GM12874 (cell line): Measurements from ENCODE around the gene DRAM2.

Source experiments
- TF ChIP-seq, protein P1 (sequence below): IDR thresholded peaks from 2 replicates; pipeline ENCODE4 v1.5.1; 2011; ENCODE audit warnings: low read depth, mild to moderate bottlenecking, control low read depth, low read length, moderate library complexity; ENCODE audit not compliant: insufficient read depth

DRAM2 gene

DNA sequence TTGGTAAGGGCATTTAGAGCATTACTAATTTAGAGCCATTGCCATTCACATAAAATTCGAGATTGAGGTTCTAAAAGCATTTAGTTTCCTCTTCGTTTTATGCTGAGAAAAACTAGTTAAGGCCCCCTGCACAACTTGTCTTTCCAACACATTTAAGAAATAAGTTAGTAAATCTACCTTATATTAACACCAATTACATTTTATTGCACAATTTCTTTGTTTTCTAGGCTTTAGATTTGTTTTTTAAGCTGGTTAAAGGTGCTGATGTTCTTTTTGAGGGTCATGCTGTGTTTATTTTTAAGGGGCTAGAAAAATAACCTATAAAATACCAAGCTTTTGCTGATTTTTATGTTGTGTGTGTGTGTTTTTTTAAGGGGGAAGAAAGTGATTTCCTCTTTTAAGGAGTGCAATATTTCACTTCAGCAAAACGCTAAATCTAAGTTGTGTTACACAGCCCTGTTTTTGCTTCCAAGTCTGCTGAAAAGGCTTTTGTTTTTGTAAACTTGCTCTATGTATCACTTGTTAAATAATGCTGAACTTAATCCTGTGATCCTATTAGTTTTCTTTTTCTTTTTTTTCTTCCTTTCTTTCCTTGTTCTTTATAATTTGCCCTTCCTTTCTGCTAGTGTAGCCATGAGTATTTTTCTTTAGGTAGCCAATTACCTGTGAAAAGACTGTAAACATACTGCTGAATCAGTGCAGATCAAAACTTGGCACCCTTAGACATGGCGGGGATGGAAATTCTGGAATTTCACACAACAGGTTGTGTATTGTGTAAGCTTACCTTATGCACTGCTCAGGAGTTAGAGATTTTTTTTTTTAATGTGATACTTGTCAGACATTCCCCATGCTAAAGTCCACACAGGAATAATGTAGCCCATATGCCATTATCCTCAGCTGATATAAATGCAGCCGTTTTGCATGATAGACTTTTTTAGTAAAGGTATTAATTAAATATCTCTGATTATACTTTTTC lies 1.6 kb upstream of the DRAM2 start:
- TF ChIP-seq, protein P1, sequence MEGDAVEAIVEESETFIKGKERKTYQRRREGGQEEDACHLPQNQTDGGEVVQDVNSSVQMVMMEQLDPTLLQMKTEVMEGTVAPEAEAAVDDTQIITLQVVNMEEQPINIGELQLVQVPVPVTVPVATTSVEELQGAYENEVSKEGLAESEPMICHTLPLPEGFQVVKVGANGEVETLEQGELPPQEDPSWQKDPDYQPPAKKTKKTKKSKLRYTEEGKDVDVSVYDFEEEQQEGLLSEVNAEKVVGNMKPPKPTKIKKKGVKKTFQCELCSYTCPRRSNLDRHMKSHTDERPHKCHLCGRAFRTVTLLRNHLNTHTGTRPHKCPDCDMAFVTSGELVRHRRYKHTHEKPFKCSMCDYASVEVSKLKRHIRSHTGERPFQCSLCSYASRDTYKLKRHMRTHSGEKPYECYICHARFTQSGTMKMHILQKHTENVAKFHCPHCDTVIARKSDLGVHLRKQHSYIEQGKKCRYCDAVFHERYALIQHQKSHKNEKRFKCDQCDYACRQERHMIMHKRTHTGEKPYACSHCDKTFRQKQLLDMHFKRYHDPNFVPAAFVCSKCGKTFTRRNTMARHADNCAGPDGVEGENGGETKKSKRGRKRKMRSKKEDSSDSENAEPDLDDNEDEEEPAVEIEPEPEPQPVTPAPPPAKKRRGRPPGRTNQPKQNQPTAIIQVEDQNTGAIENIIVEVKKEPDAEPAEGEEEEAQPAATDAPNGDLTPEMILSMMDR: no peak

- TF ChIP-seq, protein P1: no peak
Observed at GRCh38 chr1:111140680-111140967, 731 bp upstream of the DRAM2 start.

DNA sequence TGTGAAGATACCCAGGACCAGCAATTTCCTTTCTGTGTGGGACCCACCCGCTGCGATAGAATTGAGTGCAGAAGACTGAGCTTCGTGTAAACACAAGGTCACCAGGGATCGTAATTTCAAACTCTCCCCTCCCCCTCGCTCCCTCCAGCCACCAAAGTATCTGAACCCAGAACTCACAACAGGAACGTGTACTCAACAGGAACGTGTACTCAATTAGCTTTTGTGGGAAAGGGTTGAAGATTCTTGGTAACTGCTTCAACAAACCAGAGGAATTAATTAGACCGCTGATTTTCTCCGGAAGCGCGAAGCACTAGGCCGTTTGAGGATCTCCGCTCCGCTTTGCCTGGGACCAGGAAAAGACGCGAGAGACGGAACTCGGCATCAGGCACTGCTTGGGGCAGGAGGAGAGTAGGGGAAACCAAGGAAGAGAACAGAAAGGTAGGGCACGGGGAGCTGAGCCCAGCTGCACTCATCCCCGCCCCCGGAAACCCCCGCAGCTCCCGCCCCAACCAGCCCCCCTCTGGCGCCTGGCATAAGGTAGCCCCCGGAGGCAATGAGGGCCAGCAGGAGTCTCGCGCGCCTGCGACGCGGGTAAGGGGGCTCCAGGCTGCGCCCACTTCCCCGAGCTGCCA lies 453 bp downstream of the DRAM2 start:
- TF ChIP-seq, protein P1: no peak

GRCh38 chr1:111133866-111134265 lies 6.0 kb downstream of the DRAM2 start:
- TF ChIP-seq, protein P1: no peak

DNA sequence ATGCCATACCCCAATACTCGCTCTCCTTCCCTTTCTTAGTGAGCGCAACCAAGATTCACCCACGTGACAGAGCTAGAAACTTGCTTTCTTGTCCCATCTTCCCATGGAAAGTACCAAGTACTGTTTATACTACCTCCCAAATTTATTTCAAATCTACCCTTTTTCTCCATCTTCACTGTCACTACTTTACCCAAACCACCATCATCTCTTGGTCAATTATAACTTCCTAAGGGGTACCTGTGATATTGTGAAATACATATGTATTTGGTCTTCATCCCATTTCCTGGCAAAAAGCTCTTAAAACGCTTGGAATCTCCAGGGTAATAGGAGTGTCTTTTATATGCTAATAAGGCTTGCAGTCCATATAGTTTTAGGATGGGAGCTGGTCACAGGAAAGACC lies 8.2 kb downstream of the DRAM2 start:
- TF ChIP-seq, protein P1: no peak

GRCh38 chr1:111129376-111129775 lies 10.5 kb downstream of the DRAM2 start:
- TF ChIP-seq, protein P1: no peak

DNA sequence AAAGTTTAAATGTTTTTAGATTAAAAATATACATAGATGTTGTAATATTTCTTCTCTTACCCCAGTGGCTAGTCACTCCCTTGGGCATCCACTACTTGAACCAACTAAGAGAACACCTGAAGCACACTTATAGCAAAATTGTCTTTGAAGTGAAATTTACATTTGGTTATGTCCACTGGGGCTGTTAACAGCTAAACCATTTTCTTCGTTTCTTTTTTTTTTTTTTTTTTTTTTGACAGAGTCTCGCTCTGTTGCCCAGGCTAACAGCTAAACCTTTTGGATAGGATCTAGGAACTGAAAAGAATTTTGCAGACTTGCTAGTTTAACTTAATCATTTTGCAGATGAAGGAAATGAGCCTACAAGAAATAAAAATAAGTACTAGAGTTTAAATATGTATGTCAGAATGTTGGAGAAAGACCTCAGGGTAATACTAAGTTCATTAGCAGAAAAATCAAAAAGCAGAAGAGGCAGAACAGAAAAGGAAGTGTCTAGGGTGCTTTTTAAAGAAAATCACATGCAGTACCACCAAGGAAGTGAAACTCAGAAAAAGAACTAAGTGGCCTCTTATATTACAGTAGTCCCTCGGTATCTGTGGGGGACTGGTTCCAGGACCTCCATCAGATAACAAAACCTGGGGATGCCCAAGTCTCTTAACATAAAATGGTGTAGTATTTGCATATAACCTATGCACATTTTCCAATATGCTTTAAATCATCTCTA lies 11.8 kb downstream of the DRAM2 start:
- TF ChIP-seq, protein P1: no peak
